NCI-H1930 (cell line): ENCODE results near the gene SESTD1.
A peak's percentile ranks its signal among the peaks of the same experiment; 100 is the strongest.
"Not testable (repeated sequence)": the region's sequence is repeated elsewhere in the genome, so short reads cannot be mapped to it uniquely, and the experiment has no call there.

Experiments
- DNase-seq, 2 experiments: peaks; one replicate each; lab custom pipeline; 2025; lab: John Stamatoyannopoulos, UW

SESTD1 gene

GRCh38 chr2:179237209-179237946 is 27.3 kb downstream of the SESTD1 start:
- DNase-seq = no peak

GRCh38 chr2:179235463-179236108 is 29.0 kb downstream of the SESTD1 start:
- no peak for DNase-seq

GRCh38 chr2:179234658-179235240 is 29.9 kb downstream of the SESTD1 start:
- no peak for DNase-seq

- DNase-seq = no peak
Measured at GRCh38 chr2:179233626-179234430, 30.8 kb downstream of the SESTD1 start.

GRCh38 chr2:179233083-179233490 is 31.5 kb downstream of the SESTD1 start:
- no peak for DNase-seq

- no peak for DNase-seq
Measured at GRCh38 chr2:179226961-179227259, 37.7 kb downstream of the SESTD1 start.

GRCh38 chr2:179226203-179226960 is 38.2 kb downstream of the SESTD1 start:
- DNase-seq = peak in 1 of 2 experiments; percentile 29

GRCh38 chr2:179224361-179224760 is 40.3 kb downstream of the SESTD1 start:
- no peak for DNase-seq

GRCh38 chr2:179222076-179222475 is 42.6 kb downstream of the SESTD1 start:
- no peak for DNase-seq

GRCh38 chr2:179218848-179219594 is 45.6 kb downstream of the SESTD1 start:
- peak in 1 of 2 experiments; percentile 12 for DNase-seq

GRCh38 chr2:179214671-179215070 is 50.0 kb downstream of the SESTD1 start:
- DNase-seq = not testable (repeated sequence)

GRCh38 chr2:179211355-179211754 is 53.3 kb downstream of the SESTD1 start:
- DNase-seq = no peak

- not testable (repeated sequence) for DNase-seq
Measured at GRCh38 chr2:179208277-179208676, 56.4 kb downstream of the SESTD1 start.

- DNase-seq = no peak
Measured at GRCh38 chr2:179207047-179207446, 57.6 kb downstream of the SESTD1 start.

GRCh38 chr2:179201869-179202268 is 62.8 kb downstream of the SESTD1 start:
- DNase-seq = no peak

- not testable (repeated sequence) for DNase-seq
Measured at GRCh38 chr2:179195926-179196590, 68.6 kb downstream of the SESTD1 start.

GRCh38 chr2:179195141-179195540 is 69.5 kb downstream of the SESTD1 start:
- DNase-seq = no peak

GRCh38 chr2:179193759-179194394 is 70.8 kb downstream of the SESTD1 start:
- DNase-seq = no peak

- DNase-seq = no peak
Measured at GRCh38 chr2:179191110-179191509, 73.5 kb downstream of the SESTD1 start.

- no peak for DNase-seq
Measured at GRCh38 chr2:179186126-179186525, 78.5 kb downstream of the SESTD1 start.
